Panc1 (cell line): Measurements from ENCODE around the gene ZNF407. TPM values are rescaled to one million over a fixed set of nuclear protein-coding genes. Genes with fewer than 3 reads are reported as not detected.

ENCODE experiments used
- ATAC-seq: fragments of 200-7000 bp; cut with Tn5 transposase; 2 replicates; pipeline ENCODE4 v1.9.1; 2020; ENCODE audit warnings: mild to moderate bottlenecking, moderate library complexity
- BruUV-seq: library from RNA; stranded (reverse); fragments of 400-500 nt; replicated peaks from 2 replicates; lab custom pipeline; 2021; lab: Mats Ljungman, UMichigan
- CTCF ChIA-PET: fragments of 300-600 bp; sonication (Branson Sonifier 250); formaldehyde crosslinking; loops from one replicate; lab custom pipeline; 2022; ENCODE audit warnings: antibody characterized with exemption; lab: Charles Lee
- POLR2A ChIA-PET: fragments of 300-600 bp; sonication (Branson Sonifier 250); formaldehyde crosslinking; loops from one replicate; lab custom pipeline; 2022; ENCODE audit warnings: antibody characterized with exemption; lab: Charles Lee
- DNase-seq: peaks from one replicate; pipeline ENCODE4 v3.0.0-alpha.2; 2010; ENCODE audit warnings: low read depth, low spot score
- H3K27ac ChIP-seq: 2 replicates; pipeline ENCODE4 v1.5.1; 2011; ENCODE audit warnings: mild to moderate bottlenecking, low read length, inconsistent platforms
- H3K27me3 ChIP-seq: fragments of 200-500 bp; sonication (Bioruptor generic); 2 replicates; pipeline ENCODE4 v1.6.0; 2014; ENCODE audit warnings: low read length, inconsistent platforms; ENCODE audit not compliant: control insufficient read depth, insufficient read depth
- H3K36me3 ChIP-seq: fragments of 200-500 bp; sonication (Bioruptor generic); 2 replicates; pipeline ENCODE4 v1.5.1; 2014; ENCODE audit warnings: inconsistent platforms, mild to moderate bottlenecking, low read length, moderate library complexity; ENCODE audit not compliant: control insufficient read depth, insufficient read depth
- H3K4me1 ChIP-seq: 2 replicates; pipeline ENCODE4 v1.5.1; 2011; ENCODE audit warnings: inconsistent platforms, mild to moderate bottlenecking, low read length, moderate library complexity; ENCODE audit not compliant: control insufficient read depth, insufficient read depth
- H3K4me3 ChIP-seq, 2 experiments: 2 replicates each; pipeline ENCODE4 v1.5.1; 2011 to 2012; ENCODE audit warnings: low read depth in 2 of 2, low read length in 2 of 2, mild to moderate bottlenecking in 2 of 2, inconsistent platforms in 1 of 2, moderate library complexity in 1 of 2
- H3K9me3 ChIP-seq: fragments of 200-500 bp; sonication (Bioruptor generic); 2 replicates; pipeline ENCODE4 v1.5.1; 2014; ENCODE audit warnings: low read depth, mild to moderate bottlenecking, inconsistent platforms, low read length, moderate library complexity; ENCODE audit not compliant: control insufficient read depth, insufficient read depth
- POLR2AphosphoS5 ChIP-seq: IDR thresholded peaks from 2 replicates; pipeline ENCODE4 v1.6.1; 2012; ENCODE audit warnings: mild to moderate bottlenecking, low read depth, low read length, moderate library complexity
- SIN3A ChIP-seq: IDR thresholded peaks from 2 replicates; pipeline ENCODE4 v1.6.1; 2012; ENCODE audit warnings: low read depth, mild to moderate bottlenecking, low read length, moderate library complexity, borderline replicate concordance; ENCODE audit not compliant: insufficient read depth
- TCF7L2 ChIP-seq: IDR thresholded peaks from 2 replicates; pipeline ENCODE4 v1.6.1; 2011; ENCODE audit warnings: mild to moderate bottlenecking, low read depth, low read length, inconsistent platforms
- in situ Hi-C: cut with HindIII; loops from 2 replicates; pipeline ENCODE4 v1.10.0; 2016; ENCODE audit warnings: low sequenced_read_pairs, low pct_unique_long_range_greater_than_20kb
- intact Hi-C: fragments of 100-400 bp; cut with micrococcal nuclease; formaldehyde crosslinking; loops from one replicate; pipeline ENCODE4 v1.10.0; 2022; ENCODE audit not compliant: unreplicated experiment
- total RNA-seq: library from RNA; stranded (reverse); gene quantifications from one replicate; pipeline ENCODE4 v1.2.1, GENCODE V29; 2021; ENCODE audit not compliant: unreplicated experiment
- TF ChIP-seq, protein P1 (sequence below), 2 experiments: IDR thresholded peaks; 2 replicates each; pipeline ENCODE4 v1.6.1; 2011 to 2012; ENCODE audit warnings: low read depth in 2 of 2, control low read depth in 1 of 2, low read length in 1 of 2, mild to moderate bottlenecking in 1 of 2, moderate library complexity in 1 of 2; ENCODE audit not compliant: insufficient read depth in 1 of 2
- TF ChIP-seq, protein P2 (sequence below): fragments of 450-650 bp; IDR thresholded peaks from 2 replicates; pipeline ENCODE4 v1.5.1; 2017; ENCODE audit warnings: mild to moderate bottlenecking

ZNF407 gene
- total RNA-seq, 1 experiment from 2014 or later, result 16.8 TPM

DNA sequence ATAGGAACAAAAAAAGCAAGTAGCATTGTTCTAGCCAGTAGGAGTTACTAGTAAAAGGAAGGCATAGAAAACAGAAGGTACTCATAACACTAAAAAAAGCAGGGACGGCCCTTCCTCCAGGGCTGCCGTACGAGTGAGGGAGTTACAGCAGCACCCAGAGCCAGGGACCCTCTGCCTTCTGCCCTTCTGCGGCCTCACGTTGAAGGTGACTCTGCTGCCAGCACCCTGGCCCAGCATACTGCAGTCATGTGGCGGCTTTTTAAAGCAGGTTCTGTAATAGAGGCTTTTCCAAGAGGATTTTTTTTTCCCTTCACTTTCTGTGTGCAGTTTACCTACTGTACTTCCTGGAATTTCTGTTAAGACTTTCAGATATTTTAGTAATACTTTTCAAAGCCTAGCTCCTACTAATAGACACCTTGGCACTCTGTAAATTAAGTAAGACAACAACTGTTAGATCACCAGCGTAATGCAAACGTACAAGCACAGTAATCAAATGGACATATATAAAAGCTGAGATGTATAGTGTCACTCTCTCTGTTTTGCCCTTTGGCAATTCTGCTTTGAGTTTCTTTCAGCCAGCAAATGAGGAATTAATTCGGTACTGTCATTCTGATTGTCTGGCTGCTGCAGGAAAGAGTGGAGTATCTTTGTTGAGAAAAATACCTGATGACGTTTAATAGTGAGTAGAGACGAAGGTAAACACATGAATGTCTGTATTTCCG is 449.7 kb downstream of the ZNF407 start:
- Histone ChIP-seq H3K4me1 (no peaks in the 10 kb centered on the region), H3K27me3 (no peaks in the 10 kb centered on the region), H3K4me3 (no peak overlapping the region), H3K9me3 (no peaks in the 10 kb centered on the region), H3K36me3 (no peaks in the 10 kb centered on the region), H3K27ac (no peak overlapping the region)
- TF ChIP-seq, protein P1, sequence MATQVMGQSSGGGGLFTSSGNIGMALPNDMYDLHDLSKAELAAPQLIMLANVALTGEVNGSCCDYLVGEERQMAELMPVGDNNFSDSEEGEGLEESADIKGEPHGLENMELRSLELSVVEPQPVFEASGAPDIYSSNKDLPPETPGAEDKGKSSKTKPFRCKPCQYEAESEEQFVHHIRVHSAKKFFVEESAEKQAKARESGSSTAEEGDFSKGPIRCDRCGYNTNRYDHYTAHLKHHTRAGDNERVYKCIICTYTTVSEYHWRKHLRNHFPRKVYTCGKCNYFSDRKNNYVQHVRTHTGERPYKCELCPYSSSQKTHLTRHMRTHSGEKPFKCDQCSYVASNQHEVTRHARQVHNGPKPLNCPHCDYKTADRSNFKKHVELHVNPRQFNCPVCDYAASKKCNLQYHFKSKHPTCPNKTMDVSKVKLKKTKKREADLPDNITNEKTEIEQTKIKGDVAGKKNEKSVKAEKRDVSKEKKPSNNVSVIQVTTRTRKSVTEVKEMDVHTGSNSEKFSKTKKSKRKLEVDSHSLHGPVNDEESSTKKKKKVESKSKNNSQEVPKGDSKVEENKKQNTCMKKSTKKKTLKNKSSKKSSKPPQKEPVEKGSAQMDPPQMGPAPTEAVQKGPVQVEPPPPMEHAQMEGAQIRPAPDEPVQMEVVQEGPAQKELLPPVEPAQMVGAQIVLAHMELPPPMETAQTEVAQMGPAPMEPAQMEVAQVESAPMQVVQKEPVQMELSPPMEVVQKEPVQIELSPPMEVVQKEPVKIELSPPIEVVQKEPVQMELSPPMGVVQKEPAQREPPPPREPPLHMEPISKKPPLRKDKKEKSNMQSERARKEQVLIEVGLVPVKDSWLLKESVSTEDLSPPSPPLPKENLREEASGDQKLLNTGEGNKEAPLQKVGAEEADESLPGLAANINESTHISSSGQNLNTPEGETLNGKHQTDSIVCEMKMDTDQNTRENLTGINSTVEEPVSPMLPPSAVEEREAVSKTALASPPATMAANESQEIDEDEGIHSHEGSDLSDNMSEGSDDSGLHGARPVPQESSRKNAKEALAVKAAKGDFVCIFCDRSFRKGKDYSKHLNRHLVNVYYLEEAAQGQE (IDR thresholded peaks at IDR 0.05; ENCODE audit: insufficient read depth in 1 of 2, low read depth in 2 of 2, low read length in 1 of 2), result no peak
- TF ChIP-seq SIN3A (no peak), POLR2AphosphoS5 (no peak), TCF7L2 (no peak)
- TF ChIP-seq, protein P2, sequence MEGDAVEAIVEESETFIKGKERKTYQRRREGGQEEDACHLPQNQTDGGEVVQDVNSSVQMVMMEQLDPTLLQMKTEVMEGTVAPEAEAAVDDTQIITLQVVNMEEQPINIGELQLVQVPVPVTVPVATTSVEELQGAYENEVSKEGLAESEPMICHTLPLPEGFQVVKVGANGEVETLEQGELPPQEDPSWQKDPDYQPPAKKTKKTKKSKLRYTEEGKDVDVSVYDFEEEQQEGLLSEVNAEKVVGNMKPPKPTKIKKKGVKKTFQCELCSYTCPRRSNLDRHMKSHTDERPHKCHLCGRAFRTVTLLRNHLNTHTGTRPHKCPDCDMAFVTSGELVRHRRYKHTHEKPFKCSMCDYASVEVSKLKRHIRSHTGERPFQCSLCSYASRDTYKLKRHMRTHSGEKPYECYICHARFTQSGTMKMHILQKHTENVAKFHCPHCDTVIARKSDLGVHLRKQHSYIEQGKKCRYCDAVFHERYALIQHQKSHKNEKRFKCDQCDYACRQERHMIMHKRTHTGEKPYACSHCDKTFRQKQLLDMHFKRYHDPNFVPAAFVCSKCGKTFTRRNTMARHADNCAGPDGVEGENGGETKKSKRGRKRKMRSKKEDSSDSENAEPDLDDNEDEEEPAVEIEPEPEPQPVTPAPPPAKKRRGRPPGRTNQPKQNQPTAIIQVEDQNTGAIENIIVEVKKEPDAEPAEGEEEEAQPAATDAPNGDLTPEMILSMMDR, result no peak
- in situ Hi-C loops, result no loop called here
- ChIA-PET POLR2A (no interaction called here), CTCF (interaction anchor here (0.7 kb wide), 1 partner anchor 310 kb away, joined by 3 read pairs; no protein-coding TSS in a partner anchor)
- no peak for DNase-seq
- ATAC-seq, result no peak
- BruUV-seq, result no TSS peak
- intact Hi-C loops, result loop anchor here (10.0 kb wide), 1 partner anchor 393 kb away; no protein-coding TSS in a partner anchor

DNA sequence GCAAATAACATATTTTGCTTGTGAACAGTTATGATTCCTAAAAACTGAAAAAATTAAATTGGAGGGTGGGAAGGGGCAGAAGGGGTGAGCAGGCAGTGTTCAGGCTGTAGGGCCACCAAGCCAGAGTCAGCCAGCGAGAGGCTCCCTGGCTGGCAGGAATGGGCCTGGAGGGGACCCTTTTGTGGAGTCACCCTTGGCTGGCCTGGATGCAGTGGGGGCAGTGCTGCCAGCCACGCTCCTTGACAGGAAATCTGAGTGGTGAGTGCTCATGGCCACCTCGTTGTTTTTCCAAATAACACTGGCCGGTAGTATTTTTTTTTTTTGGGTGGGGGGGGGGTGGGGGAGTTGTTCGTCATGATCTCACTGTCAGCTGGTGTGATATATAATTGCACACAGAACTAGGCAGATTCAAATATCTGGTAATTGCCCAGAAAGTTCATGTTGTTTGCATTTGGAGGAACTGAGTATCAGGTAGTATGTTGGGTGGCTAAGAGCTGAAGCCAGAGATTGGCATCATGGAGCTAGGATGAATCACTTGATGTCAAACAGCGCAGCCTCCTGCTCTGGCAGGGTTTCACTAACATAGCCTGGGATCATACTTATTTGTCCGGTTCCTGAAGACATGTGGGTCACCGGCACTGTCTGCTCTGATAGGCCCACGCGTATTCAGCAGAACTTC is 451.2 kb downstream of the ZNF407 start:
- H3K4me3 ChIP-seq, result no peak overlapping the region
- H3K36me3 ChIP-seq, result no peaks in the 10 kb centered on the region
- H3K4me1 ChIP-seq, result no peaks in the 10 kb centered on the region
- H3K9me3 ChIP-seq, result no peaks in the 10 kb centered on the region
- no TSS peak for BruUV-seq
- DNase-seq, result no peak
- POLR2A ChIA-PET, result interaction anchor here (0.5 kb wide), 1 partner anchor 9 kb away, joined by 13 read pairs; no protein-coding TSS in a partner anchor
- no peak overlapping the region for H3K27ac ChIP-seq
- in situ Hi-C loops (no loop called here), intact Hi-C loops (loop anchor here (10.0 kb wide), 1 partner anchor 394 kb away; no protein-coding TSS in a partner anchor)
- CTCF ChIA-PET, result no interaction called here
- ATAC-seq, result no peak; the same call in 1 of the 2 replicates
- TF ChIP-seq POLR2AphosphoS5, result no peak
- no peak for TF ChIP-seq SIN3A
- TF ChIP-seq TCF7L2, result no peak
- TF ChIP-seq, protein P2, result no peak
- TF ChIP-seq, protein P1 (IDR thresholded peaks at IDR 0.05; ENCODE audit: insufficient read depth in 1 of 2, low read depth in 2 of 2, low read length in 1 of 2), result no peak
- H3K27me3 ChIP-seq, result no peaks in the 10 kb centered on the region
